H1 (cell line): Measurements from ENCODE around the gene MAPK11. TPM values are rescaled to one million over a fixed set of nuclear protein-coding genes. Genes with fewer than 3 reads are reported as not detected.

ENCODE experiments used
- CTCF ChIA-PET: fragments of 300-600 bp; sonication (Branson Sonifier 250); formaldehyde crosslinking; loops from one replicate; lab custom pipeline; 2021; ENCODE audit not compliant: partially characterized antibody; lab: Charles Lee
- POLR2A ChIA-PET: fragments of 300-600 bp; sonication (Branson Sonifier 250); formaldehyde crosslinking; loops from one replicate; lab custom pipeline; 2021; ENCODE audit warnings: inconsistent platforms; ENCODE audit not compliant: partially characterized antibody; lab: Charles Lee
- DNase-seq, 2 experiments: peaks; one replicate each; pipeline versions ENCODE4 v3.0.0 to v3.0.0-alpha.2; 2010 to 2022; ENCODE audit warnings: low spot score in 2 of 2, low read depth in 1 of 2, mixed read lengths in 1 of 2
- FAIRE-seq: peaks from 2 replicates; lab custom pipeline; 2011; peaks lifted over from hg19 to GRCh38; lab: Jason Lieb, UNC
- H2AFZ ChIP-seq: 2 replicates; pipeline ENCODE4 v1.8.1; 2012; ENCODE audit warnings: low read length, inconsistent platforms
- H2AK5ac ChIP-seq: 2 replicates; pipeline ENCODE4 v1.6.1; 2013; ENCODE audit warnings: low read depth, low read length
- H2BK120ac ChIP-seq: replicated peaks from 2 replicates; pipeline ENCODE3; 2013; ENCODE audit warnings: low read depth, low read length, inconsistent platforms
- H2BK12ac ChIP-seq: 2 replicates; pipeline ENCODE4 v1.6.1; 2013; ENCODE audit warnings: low read depth, low read length
- H2BK15ac ChIP-seq: 2 replicates; pipeline ENCODE4 v1.6.1; 2013; ENCODE audit warnings: low read length
- H2BK20ac ChIP-seq: 2 replicates; pipeline ENCODE4 v1.6.1; 2013; ENCODE audit warnings: low read length
- H2BK5ac ChIP-seq: 2 replicates; pipeline ENCODE4 v1.6.1; 2013; ENCODE audit warnings: low read depth, low read length
- H3K14ac ChIP-seq: 2 replicates; pipeline ENCODE4 v1.6.1; 2013; ENCODE audit warnings: inconsistent platforms; ENCODE audit not compliant: insufficient read length
- H3K18ac ChIP-seq: 2 replicates; pipeline ENCODE4 v1.6.1; 2013; ENCODE audit warnings: low read length; ENCODE audit errors: extremely low read depth
- H3K23ac ChIP-seq: 2 replicates; pipeline ENCODE4 v1.6.1; 2013; ENCODE audit warnings: inconsistent platforms; ENCODE audit not compliant: insufficient read length
- H3K23me2 ChIP-seq: 2 replicates; pipeline ENCODE4 v1.6.1; 2013; ENCODE audit warnings: low read depth, low read length
- H3K27ac ChIP-seq: 2 replicates; pipeline ENCODE4 v1.6.1; 2011; ENCODE audit warnings: low read depth, low read length, inconsistent platforms
- H3K27me3 ChIP-seq, 4 experiments: replicated peaks in 1 of 4; 1 replicate in 1 of 4; 2 replicates in 3 of 4; pipeline versions ENCODE4 v1.6.1 to v1.8.1; 2011 to 2013; ENCODE audit warnings: low read length in 3 of 4, mild to moderate bottlenecking in 3 of 4, inconsistent platforms in 2 of 4, mixed read lengths in 2 of 4, moderate library complexity in 1 of 4; ENCODE audit not compliant: control insufficient read depth in 3 of 4, insufficient read depth in 3 of 4; ENCODE audit errors: extremely low read depth in 1 of 4
- H3K36me3 ChIP-seq, 4 experiments: 2 replicates each; pipeline versions ENCODE4 v1.6.1 to v1.8.1; 2011 to 2013; ENCODE audit warnings: mild to moderate bottlenecking in 4 of 4, low read length in 3 of 4, moderate library complexity in 2 of 4, control low read depth in 1 of 4, inconsistent platforms in 1 of 4; ENCODE audit not compliant: insufficient read depth in 4 of 4, control insufficient read depth in 2 of 4
- H3K4ac ChIP-seq: replicated peaks from 2 replicates; pipeline ENCODE3; 2013; ENCODE audit warnings: low read length, low read depth, mixed read lengths, inconsistent platforms; ENCODE audit not compliant: insufficient read length
- H3K4me1 ChIP-seq, 4 experiments: replicated peaks in 1 of 4; 1 replicate in 1 of 4; 2 replicates in 3 of 4; pipeline versions ENCODE4 v1.6.1 to v1.8.1; 2011 to 2013; ENCODE audit warnings: low read length in 3 of 4, inconsistent platforms in 2 of 4, mixed read lengths in 1 of 4; ENCODE audit not compliant: insufficient read depth in 4 of 4, control insufficient read depth in 3 of 4
- H3K4me2 ChIP-seq, 2 experiments: 2 replicates each; pipeline versions ENCODE4 v1.6.1 to v1.8.1; 2011 to 2013; ENCODE audit warnings: low read depth in 2 of 2, low read length in 2 of 2, control low read depth in 1 of 2, inconsistent platforms in 1 of 2, mild to moderate bottlenecking in 1 of 2; ENCODE audit not compliant: insufficient read depth in 1 of 2
- H3K4me3 ChIP-seq, 4 experiments: fragments of 200-600, 300-600 bp in 1 of 4; sonication (generic), shearing (Covaris generic), sonication (Bioruptor Twin) in 1 of 4; 2 replicates each; pipeline versions ENCODE4 v1.5.1 to v1.8.1; 2011 to 2016; ENCODE audit warnings: low read length in 4 of 4, low read depth in 3 of 4, control low read depth in 2 of 4, inconsistent platforms in 2 of 4, mild to moderate bottlenecking in 2 of 4, mixed read lengths in 1 of 4, moderate library complexity in 1 of 4; ENCODE audit not compliant: insufficient read depth in 2 of 4; ENCODE audit errors: extremely low read depth in 1 of 4
- H3K56ac ChIP-seq: replicated peaks from 2 replicates; pipeline ENCODE3; 2013; ENCODE audit warnings: low read depth, mild to moderate bottlenecking, mixed read lengths, low read length, inconsistent platforms; ENCODE audit not compliant: insufficient read length
- H3K79me1 ChIP-seq: 2 replicates; pipeline ENCODE4 v1.6.1; 2013; ENCODE audit warnings: low read depth, low read length, control low read depth
- H3K79me2 ChIP-seq, 2 experiments: 2 replicates each; pipeline versions ENCODE4 v1.6.1 to v1.8.1; 2012 to 2013; ENCODE audit warnings: low read length in 2 of 2, mild to moderate bottlenecking in 2 of 2, inconsistent platforms in 1 of 2; ENCODE audit not compliant: insufficient read depth in 2 of 2, control insufficient read depth in 1 of 2
- H3K9ac ChIP-seq, 4 experiments: replicated peaks in 1 of 4; 1 replicate in 1 of 4; 2 replicates in 3 of 4; pipeline versions ENCODE4 v1.6.1 to v1.8.1; 2011 to 2013; ENCODE audit warnings: low read depth in 3 of 4, low read length in 3 of 4, control low read depth in 2 of 4, mild to moderate bottlenecking in 2 of 4, moderate library complexity in 2 of 4, inconsistent platforms in 1 of 4; ENCODE audit errors: extremely low read depth in 1 of 4
- H3K9me3 ChIP-seq, 2 experiments: 2 replicates each; pipeline versions ENCODE4 v1.6.1 to v1.8.1; 2012 to 2013; ENCODE audit warnings: mild to moderate bottlenecking in 2 of 2, moderate library complexity in 2 of 2, control low read depth in 1 of 2, inconsistent platforms in 1 of 2, low read depth in 1 of 2, low read length in 1 of 2, mixed read lengths in 1 of 2; ENCODE audit not compliant: insufficient read depth in 2 of 2
- H4K20me1 ChIP-seq, 2 experiments: replicated peaks in 1 of 2; 2 replicates each; pipeline versions ENCODE3 to v1.8.1; 2011 to 2013; ENCODE audit warnings: inconsistent platforms in 2 of 2, low read length in 2 of 2, mild to moderate bottlenecking in 1 of 2; ENCODE audit not compliant: insufficient read depth in 2 of 2, control insufficient read depth in 1 of 2
- H4K5ac ChIP-seq: 2 replicates; pipeline ENCODE4 v1.6.1; 2013; ENCODE audit warnings: low read length, low read depth, mixed read lengths, inconsistent platforms; ENCODE audit not compliant: insufficient read length
- H4K8ac ChIP-seq: 2 replicates; pipeline ENCODE4 v1.8.0; 2013; ENCODE audit warnings: mild to moderate bottlenecking, moderate library complexity, low read length, inconsistent platforms; ENCODE audit not compliant: insufficient read depth; ENCODE audit errors: extremely low read depth
- H4K91ac ChIP-seq: replicated peaks from 2 replicates; pipeline ENCODE3; 2013; ENCODE audit warnings: low read length, mixed read lengths, inconsistent platforms; ENCODE audit not compliant: insufficient read length
- E2F6 ChIP-seq: IDR thresholded peaks from 2 replicates; pipeline ENCODE4 v1.6.1; 2012; ENCODE audit warnings: inconsistent platforms
- EZH2 ChIP-seq: fragments of 200-600 bp; sonication (generic); IDR thresholded peaks from 2 replicates; pipeline ENCODE4 v1.7.1; 2012; ENCODE audit warnings: low read depth, mild to moderate bottlenecking, moderate library complexity, low read length, inconsistent platforms; ENCODE audit not compliant: severe bottlenecking
- GABPA ChIP-seq: IDR thresholded peaks from 2 replicates; pipeline ENCODE4 v1.6.1; 2011; ENCODE audit warnings: mild to moderate bottlenecking, low read length, moderate library complexity, borderline replicate concordance; ENCODE audit not compliant: insufficient read depth
- MAX ChIP-seq: IDR thresholded peaks from 2 replicates; pipeline ENCODE4 v1.6.1; 2012; ENCODE audit warnings: inconsistent platforms
- NRF1 ChIP-seq: IDR thresholded peaks from 2 replicates; pipeline ENCODE4 v1.6.1; 2011; ENCODE audit warnings: mild to moderate bottlenecking, low read depth, low read length, improper control_type of control experiment
- PHF8 ChIP-seq: fragments of 200-600 bp; sonication (generic); conservative IDR thresholded peaks from 2 replicates; pipeline ENCODE4 v1.7.1; 2012; ENCODE audit warnings: low read depth, mild to moderate bottlenecking, inconsistent platforms, low read length, moderate library complexity
- POLR2A ChIP-seq, 2 experiments: IDR thresholded peaks; 1 replicate in 1 of 2; 2 replicates in 1 of 2; pipeline ENCODE4 v1.6.1; 2011; ENCODE audit warnings: low read depth in 2 of 2, low read length in 2 of 2, mild to moderate bottlenecking in 2 of 2; ENCODE audit errors: control extremely low read depth in 1 of 2
- POU5F1 ChIP-seq: IDR thresholded peaks from 2 replicates; pipeline ENCODE4 v1.6.1; 2011; ENCODE audit warnings: low read depth, mild to moderate bottlenecking, low read length, moderate library complexity
- SIX5 ChIP-seq: IDR thresholded peaks from 2 replicates; pipeline ENCODE4 v1.6.1; 2011; ENCODE audit warnings: mild to moderate bottlenecking, low read depth, low read length
- TAF1 ChIP-seq: IDR thresholded peaks from 2 replicates; pipeline ENCODE4 v1.6.1; 2011; ENCODE audit warnings: mild to moderate bottlenecking, low read depth, low read length
- WGBS, 2 experiments: shearing (Covaris generic) in 1 of 2; methylation state at CpG; one replicate each; pipeline versions ENCODE4 v1.1.6 to v1.1.7; 2013 to 2015; ENCODE audit warnings: low lambda C conversion rate in 2 of 2, mixed read lengths in 2 of 2, inconsistent platforms in 1 of 2, low coverage in 1 of 2, missing lambda C conversion rate in 1 of 2; ENCODE audit not compliant: insufficient replicate concordance in 2 of 2, insufficient coverage in 1 of 2, insufficient read length in 1 of 2; ENCODE audit errors: extremely low coverage in 1 of 2, missing lambda C conversion rate in 1 of 2; 5-methylcytosine and 5-hydroxymethylcytosine counted together
- polyA plus RNA-seq, 7 experiments: library from polyadenylated mRNA; depleted of rRNA in 3 of 7; stranded (reverse) in 5 of 7; unstranded in 2 of 7; fragments of >200 nt in 5 of 7; fragments of 200-250 nt in 2 of 7; gene quantifications; 1 replicate in 5 of 7; 2 replicates in 1 of 7; 4 replicates in 1 of 7; pipeline versions ENCODE4 v1.2.1 to v1.2.3, GENCODE V29; 2011 to 2013; ENCODE audit warnings: missing spikeins in 2 of 7, mixed read lengths in 2 of 7
- total RNA-seq: library from RNA; stranded (reverse); fragmentation: NEBNext Ultra II Directional; extraction: Animal tissue kit (Norgen Biotek cat#: 25700); gene quantifications from 2 replicates; pipeline ENCODE4 v1.2.1, GENCODE V29; 2021

The MAPK11 gene
- total and polyA plus RNA-seq, 2 of the 8 experiments (the other 6 are each of a cell fraction or from before 2014, with no cell fraction given) = 0.70 to 1.5 TPM

DNA sequence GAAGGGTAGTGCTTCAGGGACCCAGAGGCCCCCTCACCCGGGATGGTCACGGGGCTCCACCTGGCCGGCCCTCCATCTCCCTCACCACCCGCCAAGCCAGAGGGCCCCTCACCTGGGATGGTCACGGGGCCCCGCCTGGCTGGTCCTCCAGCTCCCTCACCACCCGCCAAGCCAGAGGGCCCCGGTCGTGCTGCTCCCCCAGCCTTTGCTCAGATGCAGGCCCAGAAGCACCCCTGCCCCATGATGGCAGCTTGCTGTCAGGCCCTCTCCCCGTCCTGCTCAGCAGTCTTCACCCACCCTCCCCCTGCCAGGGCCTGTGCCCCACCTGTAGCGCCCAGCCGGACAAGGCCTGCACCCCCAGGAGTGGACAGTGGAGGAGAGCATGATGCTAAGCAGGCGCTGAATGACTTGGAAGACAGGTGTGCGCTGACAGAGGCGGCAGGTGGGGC lies 49.3 kb upstream of the MAPK11 start:
- CTCF ChIA-PET = interaction anchor here (1.7 to 2.3 kb wide), 2 partner anchors 9 to 22 kb away, joined by 4 to 9 read pairs; no protein-coding TSS in a partner anchor
- Histone ChIP-seq H3K36me3 (no peaks in the 10 kb centered on the region), H3K27me3 (no peaks in the 10 kb centered on the region; a peak in 2 of 7 replicates), H2BK120ac (no peak overlapping the region), H3K23ac (no peak overlapping the region), H3K4ac (no peak overlapping the region)
- POLR2A ChIA-PET = interaction anchor here (1.9 kb wide), 1 partner anchor 19 kb away, joined by 6 read pairs; no protein-coding TSS in a partner anchor
- no peak for TF ChIP-seq E2F6
- no peak for TF ChIP-seq POLR2A (IDR thresholded peaks at IDR 0.05; ENCODE audit: control extremely low read depth in 1 of 2, low read depth in 2 of 2, low read length in 2 of 2)
- TF ChIP-seq SIX5 = no peak
- no peak for TF ChIP-seq TAF1
- no peak for TF ChIP-seq NRF1
- TF ChIP-seq GABPA = no peak
- TF ChIP-seq EZH2 = no peak
- no peak for TF ChIP-seq POU5F1
- no peak for TF ChIP-seq MAX
- TF ChIP-seq PHF8 = no peak
- TF ChIP-seq, all 59 proteins: peak for 0
- Histone ChIP-seq H3K4me1 (peaks cover 0 to 5% (median 3%) of the 10 kb centered on the region in 4 experiments; a peak in 3 of 7 replicates), H3K27ac (no peak overlapping the region), H4K5ac (no peak overlapping the region), H2BK12ac (no peak overlapping the region), H3K23me2 (no peaks in the 10 kb centered on the region; the same call in 1 of the 2 replicates), H3K18ac (no peak overlapping the region), H4K20me1 (no peaks in the 10 kb centered on the region), H2AFZ (no peak overlapping the region), H3K4me3 (no peak overlapping the region), H3K9ac (no peak overlapping the region), H3K4me2 (no peak overlapping the region), H3K9me3 (no peaks in the 10 kb centered on the region), H4K8ac (no peak overlapping the region), H3K56ac (no peak overlapping the region), H3K79me2 (no peaks in the 10 kb centered on the region), H4K91ac (no peak overlapping the region), H2BK20ac (no peak overlapping the region), H2AK5ac (no peak overlapping the region), H3K79me1 (no peaks in the 10 kb centered on the region), H2BK5ac (no peak overlapping the region), H2BK15ac (no peak overlapping the region), H3K14ac (no peak overlapping the region)
- DNase-seq = no peak
- no peak for FAIRE-seq
- WGBS, 2 experiments = 96% methylated on average over 6 of the region's 15 CpGs; no CpG with 5 or more reads in 1 of the 2 experiments
